Measurements from ENCODE around the gene THAP11. TPM values are rescaled to one million over a fixed set of nuclear protein-coding genes. Genes with fewer than 3 reads are reported as not detected.

Gene THAP11
- total and polyA plus RNA-seq, 2 experiments from 2014 or later, result 23.6 to 37.9 TPM

DNA sequence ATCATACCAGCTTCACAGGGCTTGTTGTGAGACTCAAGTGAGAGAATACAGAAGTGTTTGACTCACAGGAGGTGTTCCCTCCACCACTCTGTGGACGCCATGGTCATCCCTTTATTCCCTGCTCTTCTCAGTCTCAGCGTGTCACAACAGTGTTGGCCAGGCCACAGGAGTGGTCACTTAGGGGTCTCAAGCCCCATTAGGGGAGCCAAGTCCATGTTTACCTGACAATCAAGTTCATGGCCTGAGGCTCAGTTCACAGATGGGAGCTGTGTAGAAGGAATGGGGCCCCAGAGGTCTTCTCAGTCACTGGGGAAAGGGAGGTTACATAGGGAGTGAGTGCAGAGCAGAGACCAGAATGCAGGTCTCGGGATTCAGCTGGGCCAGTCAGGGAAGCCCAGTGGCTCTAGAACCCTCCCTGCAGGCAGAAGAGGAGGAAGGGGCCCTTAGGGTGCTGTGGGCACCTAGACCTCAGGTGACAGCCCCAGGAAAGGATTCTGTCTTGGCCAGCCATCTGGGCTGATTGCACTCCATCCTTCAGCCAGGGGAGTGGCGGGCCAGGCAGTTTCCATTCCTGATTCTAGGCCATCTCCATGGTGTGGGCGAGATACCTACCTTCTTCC, 14.9 kb downstream of the THAP11 start:
- Histone ChIP-seq H3K9me2 (ENCODE audit: insufficient read depth) (no peaks in the 10 kb centered on the region), H3K4me3 (peak overlapping the region; percentile 24; the same call in 1 of the 2 replicates), H3K27me3 (replicated peaks; ENCODE audit: insufficient read depth) (no peaks in the 10 kb centered on the region), H3K4me1 (ENCODE audit: insufficient read depth) (peaks cover 38% of the 10 kb centered on the region), H3K79me2 (ENCODE audit: insufficient read depth) (peaks cover 96% of the 10 kb centered on the region), H4K20me1 (ENCODE audit: insufficient read depth) (peaks cover 11% of the 10 kb centered on the region; the same call in 1 of the 2 replicates), H2AFZ (no peak overlapping the region), H3K4me2 (ENCODE audit: unreplicated experiment) (peak overlapping the region; percentile 48), H3K9me3 (ENCODE audit: low read depth) (no peaks in the 10 kb centered on the region), H3K27ac (peak overlapping the region; percentile 100), H3K36me3 (ENCODE audit: low read depth) (peaks cover 4% of the 10 kb centered on the region; the same call in 1 of the 2 replicates), H3K9ac (peak overlapping the region; percentile 68), H3F3A (ENCODE audit: insufficient read depth) (peaks cover 46% of the 10 kb centered on the region)
- no peak for TF ChIP-seq EZH2phosphoT487 (IDR thresholded peaks at IDR 0.05; ENCODE audit: insufficient read depth, low read depth)
- TF ChIP-seq EZH2 (IDR thresholded peaks at IDR 0.05; ENCODE audit: insufficient read depth, poor library complexity, severe bottlenecking), result no peak
- 83 to 89% methylated on average over 5 of the region's 5 CpGs for WGBS, 2 experiments (ENCODE audit: low coverage in 1 of 2, low lambda C conversion rate in 2 of 2, missing lambda C conversion rate in 2 of 2)
- no peak for DNase-seq
- in situ Hi-C loops (cut with MboI), result no loop called here

DNA sequence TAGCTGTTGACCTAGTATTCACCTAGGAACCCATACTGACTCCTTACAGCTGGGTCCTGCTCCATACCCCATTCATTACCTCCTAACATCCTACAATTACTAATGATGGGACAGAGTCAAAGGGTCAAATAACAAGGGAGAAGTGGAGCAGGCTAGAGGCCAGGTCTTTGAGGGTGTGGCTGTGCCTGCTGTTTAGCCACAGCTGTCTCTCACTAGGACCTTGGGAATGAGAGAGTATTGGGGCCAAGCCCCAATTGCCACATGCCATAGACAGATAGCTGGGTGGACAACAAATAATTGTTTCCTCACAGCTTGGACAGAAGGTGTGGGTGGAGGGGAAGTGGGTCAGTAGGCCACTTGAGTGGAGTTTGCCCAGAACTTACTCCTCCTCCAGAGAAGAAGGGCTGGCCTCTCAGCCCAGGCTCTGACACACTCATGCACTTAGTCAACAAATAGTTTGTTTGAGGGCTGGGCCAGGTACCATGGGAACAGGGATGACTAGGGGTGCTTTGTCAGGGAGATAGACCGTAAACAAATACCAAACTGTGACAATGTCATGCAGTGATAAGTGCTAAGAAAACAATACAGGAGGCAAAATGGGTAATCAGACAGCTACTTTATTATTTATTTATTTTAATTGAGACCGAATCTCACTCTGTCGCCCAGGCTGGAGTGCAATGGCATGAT, 15.6 kb downstream of the THAP11 start:
- Histone ChIP-seq H3K79me2 (ENCODE audit: insufficient read depth) (peaks cover 96% of the 10 kb centered on the region), H4K20me1 (ENCODE audit: insufficient read depth) (peaks cover 16% of the 10 kb centered on the region; the same call in 1 of the 2 replicates), H3K4me1 (ENCODE audit: insufficient read depth) (peaks cover 44% of the 10 kb centered on the region), H3K9me2 (ENCODE audit: insufficient read depth) (no peaks in the 10 kb centered on the region), H3K36me3 (ENCODE audit: low read depth) (peaks cover 4% of the 10 kb centered on the region; the same call in 1 of the 2 replicates), H2AFZ (no peak overlapping the region), H3K27me3 (replicated peaks; ENCODE audit: insufficient read depth) (no peaks in the 10 kb centered on the region), H3K4me2 (ENCODE audit: unreplicated experiment) (peak overlapping the region; percentile 78), H3K27ac (peak overlapping the region; percentile 100), H3K9ac (peak overlapping the region; percentile 96), H3K9me3 (ENCODE audit: low read depth) (no peaks in the 10 kb centered on the region), H3F3A (ENCODE audit: insufficient read depth) (peaks cover 52% of the 10 kb centered on the region), H3K4me3 (peak overlapping the region; percentile 46)
- peak; percentile 99 for DNase-seq
- no peak for TF ChIP-seq EZH2phosphoT487 (IDR thresholded peaks at IDR 0.05; ENCODE audit: insufficient read depth, low read depth)
- TF ChIP-seq EZH2 (IDR thresholded peaks at IDR 0.05; ENCODE audit: insufficient read depth, poor library complexity, severe bottlenecking), result no peak
- in situ Hi-C loops (cut with MboI), result no loop called here
- WGBS, 2 experiments (ENCODE audit: low coverage in 1 of 2, low lambda C conversion rate in 2 of 2, missing lambda C conversion rate in 2 of 2), result 0 to 1% methylated on average over 3 of the region's 3 CpGs

DNA sequence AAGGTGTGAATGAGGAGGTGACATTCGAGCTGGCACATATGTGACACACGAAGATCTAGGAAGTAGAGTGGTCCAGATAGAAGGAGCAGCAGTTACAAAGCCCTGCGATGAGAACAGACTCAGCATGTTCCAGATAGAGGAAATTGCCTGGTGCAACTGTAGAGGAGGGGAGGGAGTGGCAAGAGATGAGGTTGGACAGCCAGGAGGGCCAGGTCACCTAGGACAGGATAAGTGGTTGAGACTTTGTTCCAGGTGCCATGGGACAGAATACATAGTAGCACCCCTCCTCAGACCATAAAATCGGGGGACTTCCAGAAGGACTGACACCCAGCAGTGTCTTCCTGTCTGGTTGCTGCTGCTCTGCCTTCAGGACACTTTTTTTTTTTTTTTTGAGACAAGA, 16.4 kb downstream of the THAP11 start:
- TF ChIP-seq EZH2 (IDR thresholded peaks at IDR 0.05; ENCODE audit: insufficient read depth, poor library complexity, severe bottlenecking) (no peak), EZH2phosphoT487 (IDR thresholded peaks at IDR 0.05; ENCODE audit: insufficient read depth, low read depth) (no peak)
- 47 to 48% methylated on average over 4 of the region's 4 CpGs for WGBS, 2 experiments (ENCODE audit: low coverage in 1 of 2, low lambda C conversion rate in 2 of 2, missing lambda C conversion rate in 2 of 2)
- peak; percentile 54 for DNase-seq

DNA sequence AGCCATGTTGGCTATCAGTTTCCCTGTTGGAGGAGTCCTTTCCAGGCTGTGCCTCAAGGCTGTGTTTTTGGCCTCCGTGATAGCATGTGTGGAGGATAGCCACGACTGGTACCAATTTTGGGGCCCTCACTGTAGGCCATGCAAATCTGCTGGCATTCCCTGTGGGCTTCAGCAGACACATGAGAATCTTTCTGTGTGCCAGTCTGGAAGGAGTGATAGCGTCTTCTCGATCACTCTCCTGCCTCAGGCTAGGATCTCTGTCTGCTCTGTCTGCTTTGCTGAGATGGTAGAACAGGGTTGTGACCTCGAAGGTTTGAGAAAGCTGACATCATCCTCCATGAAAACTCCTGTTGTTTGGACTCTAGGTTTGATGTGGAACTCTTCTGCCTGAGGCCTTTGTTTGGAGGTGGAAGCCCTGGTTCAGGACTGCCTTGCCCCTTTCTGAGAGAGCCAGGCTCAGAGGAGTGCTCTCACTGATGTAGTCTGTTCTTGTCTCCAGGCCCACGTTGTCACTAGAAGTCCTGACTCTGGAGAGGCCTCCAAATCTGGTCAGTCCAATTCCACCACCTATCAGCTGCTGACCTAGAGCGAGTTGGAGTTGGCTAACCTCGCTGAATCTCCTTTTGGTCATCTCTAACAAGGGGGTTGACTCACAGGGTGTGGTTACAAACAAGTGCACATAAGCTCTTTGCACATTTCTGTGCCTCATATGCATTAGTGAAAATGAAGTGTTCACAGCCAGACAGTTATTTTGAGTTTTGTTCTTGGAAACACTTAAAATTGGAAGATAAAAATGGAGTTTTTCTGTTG, 18.7 kb downstream of the THAP11 start:
- Histone ChIP-seq H3F3A (ENCODE audit: insufficient read depth) (peaks cover 63% of the 10 kb centered on the region), H3K27ac (peak overlapping the region; percentile 94), H3K9me3 (ENCODE audit: low read depth) (no peaks in the 10 kb centered on the region), H3K79me2 (ENCODE audit: insufficient read depth) (peaks cover 96% of the 10 kb centered on the region), H3K4me3 (no peak overlapping the region), H4K20me1 (ENCODE audit: insufficient read depth) (peaks cover 14% of the 10 kb centered on the region; the same call in 1 of the 2 replicates), H3K4me2 (ENCODE audit: unreplicated experiment) (peak overlapping the region; percentile 65), H2AFZ (no peak overlapping the region), H3K9ac (peak overlapping the region; percentile 75), H3K27me3 (replicated peaks; ENCODE audit: insufficient read depth) (no peaks in the 10 kb centered on the region), H3K9me2 (ENCODE audit: insufficient read depth) (no peaks in the 10 kb centered on the region), H3K4me1 (ENCODE audit: insufficient read depth) (peaks cover 57% of the 10 kb centered on the region), H3K36me3 (ENCODE audit: low read depth) (peaks cover 10% of the 10 kb centered on the region; the same call in 1 of the 2 replicates)
- in situ Hi-C loops (cut with MboI), result no loop called here
- TF ChIP-seq EZH2phosphoT487 (IDR thresholded peaks at IDR 0.05; ENCODE audit: insufficient read depth, low read depth) (no peak), EZH2 (IDR thresholded peaks at IDR 0.05; ENCODE audit: insufficient read depth, poor library complexity, severe bottlenecking) (no peak)
- DNase-seq, result peak; percentile 95
- 43 to 44% methylated on average over 8 of the region's 8 CpGs for WGBS, 2 experiments (ENCODE audit: low coverage in 1 of 2, low lambda C conversion rate in 2 of 2, missing lambda C conversion rate in 2 of 2)

More for the DNA sequence above, 16.4 kb downstream of the THAP11 start:
- peaks cover 52% of the 10 kb centered on the region for H3K4me1 ChIP-seq (ENCODE audit: insufficient read depth)
- H3K9me2 ChIP-seq (ENCODE audit: insufficient read depth), result no peaks in the 10 kb centered on the region
- peak overlapping the region; percentile 96 for H3K9ac ChIP-seq
- H3K9me3 ChIP-seq (ENCODE audit: low read depth), result no peaks in the 10 kb centered on the region
- H3K27ac ChIP-seq, result peak overlapping the region; percentile 100
- H3K36me3 ChIP-seq (ENCODE audit: low read depth), result peaks cover 4% of the 10 kb centered on the region; the same call in 1 of the 2 replicates
- no peaks in the 10 kb centered on the region for H3K27me3 ChIP-seq (replicated peaks; ENCODE audit: insufficient read depth)
- peak overlapping the region; percentile 78 for H3K4me2 ChIP-seq (ENCODE audit: unreplicated experiment)
- peaks cover 16% of the 10 kb centered on the region; the same call in 1 of the 2 replicates for H4K20me1 ChIP-seq (ENCODE audit: insufficient read depth)
- in situ Hi-C loops (cut with MboI), result no loop called here
- peaks cover 58% of the 10 kb centered on the region for H3F3A ChIP-seq (ENCODE audit: insufficient read depth)
- peaks cover 96% of the 10 kb centered on the region for H3K79me2 ChIP-seq (ENCODE audit: insufficient read depth)
- peak overlapping the region; percentile 46; the same call in 1 of the 2 replicates for H3K4me3 ChIP-seq
- H2AFZ ChIP-seq, result no peak overlapping the region

Data from GM23248 (cell line).